Tibial nerve (tissue), 4 donors: ENCODE results near the gene DCLK2.

Experiments used
- EP300 ChIP-seq, 2 donors: sonication (generic); formaldehyde crosslinking; IDR thresholded peaks; one replicate each; pipeline ENCODE4 v1.6.1; 2017; ENCODE audit warnings: antibody characterized with exemption in 2 of 2, mild to moderate bottlenecking in 1 of 2
- TF ChIP-seq, protein P1 (sequence below), 5 experiments: fragments of 200-600 bp in 3 of 5; fragments of 450-650 bp in 2 of 5; sonication (generic) in 3 of 5; IDR thresholded peaks; one replicate each; pipeline ENCODE4 v1.5.1; 2016 to 2019; ENCODE audit warnings: antibody characterized with exemption in 5 of 5, mild to moderate bottlenecking in 3 of 5, moderate library complexity in 2 of 5

DNA sequence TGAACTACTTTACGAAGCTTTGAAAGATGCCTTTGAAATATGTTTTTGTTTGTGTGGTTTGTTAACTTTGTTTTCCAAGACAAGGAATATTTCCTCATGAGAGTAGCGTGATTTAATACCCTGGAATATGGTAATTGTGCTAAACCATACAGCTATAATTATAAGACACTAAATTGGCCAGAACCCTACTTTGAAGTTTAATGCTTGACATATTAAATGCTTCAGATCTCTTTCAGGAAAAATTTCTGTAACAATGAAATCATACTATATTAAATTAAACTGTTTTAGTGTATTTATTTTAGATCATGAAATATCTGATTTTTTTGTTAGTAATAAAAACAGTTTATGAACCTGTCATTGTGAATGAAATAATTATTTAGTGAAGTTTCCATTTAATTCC, 63.5 kb downstream of the DCLK2 start:
- TF ChIP-seq, protein P1, sequence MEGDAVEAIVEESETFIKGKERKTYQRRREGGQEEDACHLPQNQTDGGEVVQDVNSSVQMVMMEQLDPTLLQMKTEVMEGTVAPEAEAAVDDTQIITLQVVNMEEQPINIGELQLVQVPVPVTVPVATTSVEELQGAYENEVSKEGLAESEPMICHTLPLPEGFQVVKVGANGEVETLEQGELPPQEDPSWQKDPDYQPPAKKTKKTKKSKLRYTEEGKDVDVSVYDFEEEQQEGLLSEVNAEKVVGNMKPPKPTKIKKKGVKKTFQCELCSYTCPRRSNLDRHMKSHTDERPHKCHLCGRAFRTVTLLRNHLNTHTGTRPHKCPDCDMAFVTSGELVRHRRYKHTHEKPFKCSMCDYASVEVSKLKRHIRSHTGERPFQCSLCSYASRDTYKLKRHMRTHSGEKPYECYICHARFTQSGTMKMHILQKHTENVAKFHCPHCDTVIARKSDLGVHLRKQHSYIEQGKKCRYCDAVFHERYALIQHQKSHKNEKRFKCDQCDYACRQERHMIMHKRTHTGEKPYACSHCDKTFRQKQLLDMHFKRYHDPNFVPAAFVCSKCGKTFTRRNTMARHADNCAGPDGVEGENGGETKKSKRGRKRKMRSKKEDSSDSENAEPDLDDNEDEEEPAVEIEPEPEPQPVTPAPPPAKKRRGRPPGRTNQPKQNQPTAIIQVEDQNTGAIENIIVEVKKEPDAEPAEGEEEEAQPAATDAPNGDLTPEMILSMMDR (IDR thresholded peaks at IDR 0.05), result no peak
- TF ChIP-seq EP300 (IDR thresholded peaks at IDR 0.05), result no peak
